AG08395 (cell line): ENCODE measurements around the gene CCNA1.

Source experiments
- DNase-seq: peaks from one replicate; pipeline ENCODE4 v3.0.0; 2012; ENCODE audit warnings: mixed read lengths, low spot score

Gene CCNA1

GRCh38 chr13:36432106-36432544, at the start of gene CCNA1:
TSS of gene CCNA1 (plus strand) at chr13:36432495. CDS start at chr13:36433057, 562 bp downstream.
- DNase-seq = no peak

- no peak for DNase-seq
Measured at GRCh38 chr13:36385489-36385888, 46.8 kb upstream of the CCNA1 start.

GRCh38 chr13:36395280-36395679, 37.0 kb upstream of the CCNA1 start:
- DNase-seq = peak; percentile 76

DNA sequence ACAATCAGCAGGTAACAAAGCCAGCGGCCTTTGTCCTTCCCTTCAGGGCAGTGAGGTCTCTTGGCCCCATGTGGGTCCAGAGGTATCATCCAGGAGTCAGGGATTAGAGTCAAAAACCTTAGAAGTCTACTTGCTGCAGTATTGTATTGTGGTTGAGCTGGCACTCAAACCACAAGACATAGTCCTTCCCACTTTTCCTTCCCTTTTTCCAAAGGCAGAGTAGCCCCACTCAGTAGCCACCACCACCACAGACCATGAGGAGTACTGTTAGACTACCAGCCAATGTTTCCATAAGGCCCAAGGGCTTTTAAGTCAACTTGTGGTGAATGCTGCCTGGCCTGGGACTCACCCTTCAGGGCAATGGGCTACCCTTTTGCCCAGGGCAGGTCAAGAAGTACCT, 27.1 kb upstream of the CCNA1 start:
- DNase-seq = no peak

DNA sequence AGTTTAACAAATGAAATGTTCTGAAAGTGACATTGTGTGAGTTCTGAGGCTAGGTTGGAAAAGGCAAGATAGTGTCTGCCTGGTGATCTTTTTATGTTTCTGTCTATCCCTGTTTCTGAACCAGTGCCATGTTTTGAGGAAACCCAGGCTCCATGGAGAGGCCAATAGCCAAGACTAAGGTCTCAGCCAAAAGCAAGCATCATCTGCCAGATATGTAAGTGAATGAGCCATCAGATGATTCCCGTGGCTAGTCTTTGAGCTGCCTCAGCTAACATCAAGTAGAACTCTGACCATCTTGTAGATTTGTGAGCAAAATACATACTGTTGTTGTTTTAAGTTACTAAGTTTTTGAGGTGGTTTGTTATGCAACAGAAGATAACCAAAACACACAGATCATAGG, 19.6 kb upstream of the CCNA1 start:
- DNase-seq = no peak

GRCh38 chr13:36413161-36413560, 19.1 kb upstream of the CCNA1 start:
- DNase-seq = no peak

GRCh38 chr13:36414461-36414860, 17.8 kb upstream of the CCNA1 start:
- DNase-seq = no peak

- no peak for DNase-seq
Measured at GRCh38 chr13:36417331-36417730, 15.0 kb upstream of the CCNA1 start.

DNA sequence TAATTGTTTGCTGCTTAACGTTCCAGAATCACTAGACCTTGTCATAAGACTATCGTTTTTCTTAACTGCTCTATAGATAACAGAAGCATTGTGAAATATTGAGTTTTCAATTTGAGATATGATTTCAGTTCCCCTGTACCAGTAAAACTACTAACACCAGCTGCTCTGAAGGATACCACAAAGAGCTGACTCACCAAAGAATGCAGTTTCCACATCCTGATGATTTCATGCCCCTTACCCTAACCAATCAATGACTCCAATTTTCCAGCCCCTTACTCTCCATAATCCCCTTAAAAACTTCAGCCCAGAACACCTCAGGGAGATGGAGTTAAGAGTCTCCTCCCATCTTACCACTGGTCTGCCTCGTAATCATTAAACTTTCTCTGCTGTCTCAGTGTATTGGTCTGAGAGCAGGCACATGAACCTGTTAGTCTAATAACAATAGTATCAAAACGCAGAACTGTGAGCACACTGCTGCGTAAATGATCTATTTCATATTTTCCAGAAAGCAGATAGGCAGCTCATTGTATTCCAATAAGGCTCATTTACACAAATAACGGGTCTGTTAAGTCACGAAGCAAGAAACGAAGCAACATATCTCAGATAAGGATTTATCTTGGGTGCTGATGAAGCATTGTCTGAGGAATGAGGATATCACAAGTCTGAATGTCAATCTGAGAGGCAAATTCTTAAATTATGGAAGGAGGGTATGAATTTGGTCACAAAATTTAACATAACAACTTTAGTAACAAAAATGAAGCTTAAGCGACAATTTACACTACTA, 14.1 kb upstream of the CCNA1 start:
- DNase-seq = no peak

GRCh38 chr13:36420437-36420891, 11.8 kb upstream of the CCNA1 start:
- peak; percentile 80 for DNase-seq

DNA sequence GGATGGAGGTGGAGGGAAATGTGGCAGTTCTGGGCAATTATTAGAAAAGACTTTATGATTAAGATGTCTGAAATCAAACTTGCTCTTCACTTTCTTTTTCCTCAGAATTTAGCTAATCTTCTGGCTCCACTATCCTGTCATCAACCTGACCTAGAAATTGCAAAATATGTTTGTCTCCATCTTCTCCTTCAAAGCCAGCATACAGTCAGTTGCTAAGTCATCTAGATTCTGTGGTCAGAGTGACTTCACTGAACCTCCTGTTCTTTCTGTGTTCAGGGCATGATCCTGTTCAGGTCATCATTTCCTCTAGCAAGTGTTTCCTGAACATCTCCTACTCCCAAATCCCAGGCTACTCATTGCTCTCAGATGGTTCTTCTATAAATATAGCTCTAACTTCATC, 10.8 kb upstream of the CCNA1 start:
- DNase-seq = no peak

DNA sequence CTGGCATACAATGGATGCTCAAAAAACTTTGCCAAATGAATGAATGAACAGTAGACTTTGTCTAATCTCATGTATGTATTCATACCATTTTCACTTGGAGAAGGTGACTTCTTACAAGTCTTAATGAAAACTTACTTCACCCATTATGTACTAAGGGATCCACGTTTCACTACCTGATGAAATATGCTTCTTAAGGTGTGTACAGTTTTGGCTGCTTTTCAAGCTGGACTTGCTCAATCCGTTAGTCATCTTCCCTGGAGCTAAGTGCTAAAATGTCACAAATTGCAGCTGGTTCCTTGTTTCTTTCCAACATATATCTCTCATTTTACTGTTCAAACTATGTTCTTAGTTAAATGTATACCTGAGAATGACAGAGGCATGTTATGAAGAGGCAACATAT, 4.2 kb upstream of the CCNA1 start:
- no peak for DNase-seq

- DNase-seq = no peak
Measured at GRCh38 chr13:36430247-36431203, 1.8 kb upstream of the CCNA1 start.

GRCh38 chr13:36431204-36432105, 840 bp upstream of the CCNA1 start:
- no peak for DNase-seq

DNA sequence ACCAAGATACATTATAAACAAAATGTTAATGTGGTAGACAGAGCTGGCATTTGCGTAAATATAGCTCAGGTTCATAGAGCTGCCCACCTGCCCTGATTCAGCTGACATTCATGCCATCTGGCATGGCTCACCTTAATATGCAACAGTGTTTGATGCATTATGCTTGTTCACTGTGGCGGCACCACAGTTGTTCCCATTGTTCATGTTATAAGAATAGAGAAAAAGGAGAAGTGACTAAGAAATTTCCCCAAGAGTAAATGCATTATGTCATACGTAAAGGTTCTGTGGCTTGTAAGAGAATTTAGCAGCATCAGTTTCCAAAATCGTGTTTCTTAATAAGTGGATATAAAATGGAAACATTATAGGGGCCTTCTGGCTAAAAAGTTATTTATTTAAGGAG, 4.5 kb downstream of the CCNA1 start:
- no peak for DNase-seq

- DNase-seq = no peak
Measured at GRCh38 chr13:36438594-36439483, 6.5 kb downstream of the CCNA1 start.

DNA sequence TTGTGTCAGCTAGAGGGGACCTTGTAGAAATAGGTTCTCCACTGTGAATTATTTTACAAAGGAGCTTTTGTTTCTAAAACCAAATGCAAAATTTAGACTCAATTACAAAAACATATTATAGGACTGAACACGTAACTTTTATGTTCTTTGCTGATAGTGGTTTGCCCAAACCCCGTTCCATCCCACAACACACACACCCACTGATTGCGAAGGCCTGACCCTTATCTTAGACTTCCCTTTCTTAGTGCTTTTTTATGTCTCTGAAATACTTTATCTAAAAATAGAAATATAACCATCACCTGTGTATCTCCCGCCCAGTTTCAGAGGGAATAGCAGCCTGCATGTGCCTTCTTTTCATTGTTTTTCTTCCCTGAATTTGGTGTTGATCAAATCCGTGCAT, 13.0 kb downstream of the CCNA1 start:
- DNase-seq = no peak

- no peak for DNase-seq
Measured at GRCh38 chr13:36445891-36446351, 13.6 kb downstream of the CCNA1 start.

- no peak for DNase-seq
Measured at GRCh38 chr13:36447501-36447900, 15.2 kb downstream of the CCNA1 start.

GRCh38 chr13:36450534-36450933, 18.2 kb downstream of the CCNA1 start:
- DNase-seq = no peak

GRCh38 chr13:36453516-36453915, 21.2 kb downstream of the CCNA1 start:
- no peak for DNase-seq
